Measurements from ENCODE around the gene CENPS.
"Not testable (repeated sequence)": the region's sequence is repeated elsewhere in the genome, so short reads cannot be mapped to it uniquely, and the experiment has no call there.

The CENPS gene

DNA sequence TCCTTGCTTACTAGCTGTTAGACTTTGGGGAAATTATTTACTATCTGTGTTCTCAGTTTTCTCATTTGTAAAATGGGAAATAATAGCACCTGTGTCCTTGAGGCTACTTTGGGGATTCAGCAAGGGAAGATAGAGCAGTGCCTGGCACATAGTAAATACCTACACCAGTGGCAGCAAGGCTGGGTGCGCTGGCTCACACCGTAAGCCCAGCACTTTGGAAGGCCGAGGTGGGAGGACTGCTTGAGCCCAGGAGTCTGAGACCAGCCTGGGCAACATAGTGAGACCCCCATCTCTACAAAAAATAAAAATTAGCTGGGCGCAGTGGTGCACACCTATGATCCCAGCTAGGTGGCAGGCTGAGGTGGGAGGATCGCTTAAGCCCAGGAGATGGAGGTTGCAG is 8.6 kb upstream of the CENPS start:
- no peak for DNase-seq

DNA sequence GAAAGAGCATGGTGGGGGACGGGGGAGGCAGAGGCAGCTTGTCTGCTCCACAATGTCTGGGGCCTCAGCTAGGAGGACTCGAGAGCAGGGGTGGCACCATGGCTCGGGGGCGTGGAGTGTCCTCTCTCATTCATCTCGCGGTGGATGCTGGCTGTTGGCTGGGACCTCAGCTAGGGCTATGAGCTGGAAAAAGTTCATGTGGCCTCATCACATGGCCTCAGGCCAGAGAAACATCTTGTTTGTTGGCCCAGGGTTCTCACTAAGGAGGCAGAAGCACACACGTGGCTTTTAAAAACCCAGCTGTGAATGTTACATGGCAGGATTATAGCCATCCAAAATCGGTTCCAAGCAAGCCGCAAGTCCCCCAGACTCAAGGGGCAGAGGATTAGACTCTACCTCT is 6.2 kb upstream of the CENPS start:
- no peak for DNase-seq

GRCh38 chr1:10424651-10425050 is 5.6 kb upstream of the CENPS start:
- no peak for DNase-seq

DNA sequence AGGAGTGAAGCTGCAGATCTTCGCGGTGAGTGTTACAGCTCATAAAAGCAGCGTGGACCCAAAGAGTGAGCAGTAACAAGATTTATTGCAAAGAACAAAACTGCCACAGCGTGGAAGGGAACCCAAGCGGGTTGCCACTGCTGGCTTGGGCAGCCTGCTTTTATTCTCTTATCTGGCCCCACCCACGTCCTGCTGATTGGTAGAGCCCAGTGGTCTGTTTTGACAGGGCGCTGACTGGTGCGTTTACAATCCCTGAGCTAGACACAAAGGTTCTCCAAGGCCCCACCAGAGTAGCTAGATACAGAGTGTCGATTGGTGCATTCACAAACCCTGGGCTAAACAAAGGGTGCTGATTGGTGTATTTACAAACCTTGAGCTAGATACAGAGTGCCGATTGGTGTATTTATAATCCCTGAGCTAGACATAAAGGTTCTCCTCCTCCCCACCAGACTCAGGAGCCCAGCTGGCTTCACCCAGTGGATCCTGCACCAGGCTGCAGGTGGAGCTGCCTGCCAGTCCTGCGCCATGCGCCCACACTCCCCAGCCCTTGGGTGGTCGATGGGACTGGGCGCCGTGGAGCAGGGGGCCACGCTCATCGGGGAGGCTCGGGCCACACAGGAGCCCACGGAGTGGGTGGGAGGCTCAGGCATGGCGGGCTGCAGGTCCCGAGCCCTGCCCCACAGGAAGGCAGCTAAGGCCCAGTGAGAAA is 4.3 kb upstream of the CENPS start:
- DNase-seq: not testable (repeated sequence)

DNA sequence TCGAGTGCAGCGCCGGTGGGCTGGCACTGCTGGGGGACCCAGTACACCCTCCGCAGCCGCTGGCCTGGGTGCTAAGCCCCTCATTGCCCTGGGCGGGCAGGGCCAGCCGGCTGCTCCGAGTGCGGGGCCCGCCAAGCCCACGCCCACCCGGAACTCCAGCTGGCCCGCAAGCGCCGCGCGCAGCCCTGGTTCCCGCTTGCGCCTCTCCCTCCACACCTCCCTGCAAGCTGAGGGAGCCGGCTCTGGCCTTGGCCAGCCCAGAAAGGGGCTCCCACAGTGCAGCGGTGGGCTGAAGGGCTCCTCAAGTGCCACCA is 3.7 kb upstream of the CENPS start:
- not testable (repeated sequence) for DNase-seq

DNA sequence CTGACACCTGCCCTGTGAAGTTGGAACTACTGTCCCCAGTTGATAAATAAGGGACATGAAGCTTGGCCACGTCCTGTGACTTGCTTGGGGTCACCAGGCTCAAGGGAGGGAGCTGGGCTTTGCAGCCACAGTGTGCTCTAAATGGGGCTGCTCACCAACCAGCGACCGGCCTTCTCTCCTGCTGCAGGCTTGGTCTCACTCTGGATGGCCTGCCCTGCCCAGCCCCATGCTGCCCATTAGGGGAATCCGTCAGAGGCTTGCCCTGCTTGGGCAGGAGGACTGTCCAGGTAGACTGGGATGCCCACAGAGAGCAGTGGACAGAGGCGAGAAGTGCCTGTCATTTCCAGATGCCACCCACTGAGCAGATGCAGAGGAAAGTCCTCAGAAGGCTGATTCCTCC is 1.2 kb upstream of the CENPS start:
- DNase-seq: no peak

DNA sequence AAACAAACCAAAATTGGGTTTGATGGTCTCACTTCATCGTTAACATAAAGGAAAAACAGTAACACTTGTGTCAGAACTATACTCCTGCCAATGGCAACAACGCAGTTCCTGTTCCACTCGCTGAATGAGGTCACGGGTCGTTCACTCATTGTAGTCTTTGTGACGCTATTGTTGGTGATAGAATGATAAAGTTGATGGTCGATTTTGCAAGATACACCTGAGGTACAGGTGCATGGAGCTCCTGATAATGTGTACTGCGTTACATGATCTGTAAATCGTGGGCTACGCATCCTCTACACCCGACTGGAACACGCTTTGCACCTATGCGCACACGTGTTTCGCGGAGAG is 391 bp upstream of the CENPS start:
- no peak for DNase-seq

- no peak for DNase-seq
Measured at GRCh38 chr1:10431070-10431730, 967 bp downstream of the CENPS start.

DNA sequence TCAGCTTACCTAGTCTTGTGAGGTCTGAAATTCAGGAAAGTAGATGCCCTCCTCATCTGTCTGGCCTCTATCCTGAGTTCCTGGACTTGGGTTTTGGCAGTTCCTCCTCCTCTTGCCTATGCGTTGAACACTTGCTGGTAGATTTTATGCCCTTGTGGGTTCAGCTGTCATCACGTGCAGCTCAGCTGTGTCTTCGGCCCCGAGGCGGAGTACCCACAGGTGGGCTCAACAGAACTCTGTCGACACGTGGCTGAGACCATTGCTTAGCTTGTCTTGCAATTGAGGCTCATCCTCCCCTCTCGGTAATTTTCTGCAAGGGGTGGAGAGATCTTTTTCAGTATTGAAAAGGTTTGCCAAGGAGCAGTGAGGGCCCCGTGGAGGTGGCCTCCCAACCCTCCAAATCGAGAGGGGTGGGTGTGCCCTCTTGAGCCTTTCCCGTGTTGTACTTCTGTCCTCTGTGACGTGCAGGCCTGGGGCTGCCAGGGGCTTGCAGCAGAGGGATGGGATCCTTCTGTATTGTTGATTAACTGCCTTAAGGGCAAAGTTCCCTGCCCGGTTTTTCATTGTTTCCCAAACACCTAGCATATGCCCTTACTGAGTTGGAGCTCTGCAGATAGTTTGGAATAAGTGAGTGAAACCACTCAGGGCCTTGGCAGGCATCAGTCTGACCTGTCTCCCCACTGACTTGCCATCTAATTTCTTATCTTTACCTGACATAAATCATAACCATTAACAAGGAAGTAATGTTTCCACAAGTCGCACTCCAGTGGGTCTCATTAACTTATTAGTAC is 2.9 kb downstream of the CENPS start:
- DNase-seq: no peak

- DNase-seq: no peak
Measured at GRCh38 chr1:10433790-10434189, 3.6 kb downstream of the CENPS start.

DNA sequence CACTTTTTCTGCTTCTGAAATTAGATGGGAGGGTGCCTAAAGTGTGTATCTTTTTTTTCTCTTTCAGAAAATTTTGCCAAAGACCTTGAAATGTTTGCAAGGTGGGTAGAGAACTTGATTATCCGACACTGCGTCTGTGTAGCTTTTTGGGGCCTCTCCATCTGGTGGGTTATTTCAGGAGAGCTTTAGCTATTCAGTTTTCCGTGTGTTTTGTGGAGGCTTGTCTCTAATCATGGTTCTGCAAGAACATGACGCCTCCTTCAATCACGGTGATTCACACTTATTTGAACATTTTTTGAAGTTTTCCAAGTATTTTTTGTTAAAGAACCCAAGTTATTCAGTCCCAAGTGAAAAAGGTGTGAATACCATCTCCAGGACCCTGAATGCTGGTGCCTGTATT is 4.4 kb downstream of the CENPS start:
- DNase-seq: no peak

- DNase-seq: no peak
Measured at GRCh38 chr1:10437052-10437451, 6.8 kb downstream of the CENPS start.

GRCh38 chr1:10438677-10439163 is 8.5 kb downstream of the CENPS start:
- no peak for DNase-seq

GRCh38 chr1:10440305-10440704 is 10.1 kb downstream of the CENPS start:
- DNase-seq: no peak

DNA sequence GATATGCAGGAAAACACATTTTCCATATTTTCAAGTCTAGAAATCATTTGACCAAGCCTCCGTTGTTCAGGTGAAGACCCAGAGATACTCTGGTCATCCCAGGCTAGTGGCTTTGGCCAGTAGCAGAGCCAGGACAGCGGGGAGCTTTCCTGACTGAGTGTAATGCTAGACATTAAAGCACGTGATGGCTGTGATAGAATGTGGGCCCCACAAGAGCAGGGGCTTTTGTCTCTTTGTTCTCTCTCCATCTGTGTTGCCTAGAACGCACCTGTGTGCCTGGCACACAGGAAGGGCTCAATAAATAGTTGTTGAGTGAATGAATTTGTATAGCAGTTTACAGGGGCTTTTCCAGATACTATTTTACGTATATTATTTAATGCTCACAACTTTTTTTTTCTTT is 10.6 kb downstream of the CENPS start:
- DNase-seq: no peak

DNA sequence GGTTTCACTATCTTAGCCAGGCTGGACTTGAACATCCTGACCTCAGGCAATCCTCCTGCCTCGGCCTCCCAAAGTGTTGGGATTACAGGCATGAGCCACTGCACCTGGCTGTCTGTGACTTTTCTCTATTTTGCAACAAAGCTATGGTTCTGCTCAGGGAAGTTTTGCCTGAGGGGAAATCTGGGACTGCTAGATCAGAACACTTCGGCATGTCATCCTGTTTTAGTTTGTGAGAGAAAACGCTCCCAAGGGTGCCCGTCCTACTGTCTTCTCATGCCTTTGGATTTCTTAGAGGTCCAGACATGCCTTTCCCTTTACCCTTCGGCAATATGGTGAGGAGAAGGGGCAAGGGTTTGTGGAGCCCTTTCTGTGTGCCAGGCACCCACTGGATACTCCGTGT is 14.0 kb downstream of the CENPS start:
- DNase-seq: no peak

- no peak for DNase-seq
Measured at GRCh38 chr1:10444795-10445397, 14.7 kb downstream of the CENPS start.

DNA sequence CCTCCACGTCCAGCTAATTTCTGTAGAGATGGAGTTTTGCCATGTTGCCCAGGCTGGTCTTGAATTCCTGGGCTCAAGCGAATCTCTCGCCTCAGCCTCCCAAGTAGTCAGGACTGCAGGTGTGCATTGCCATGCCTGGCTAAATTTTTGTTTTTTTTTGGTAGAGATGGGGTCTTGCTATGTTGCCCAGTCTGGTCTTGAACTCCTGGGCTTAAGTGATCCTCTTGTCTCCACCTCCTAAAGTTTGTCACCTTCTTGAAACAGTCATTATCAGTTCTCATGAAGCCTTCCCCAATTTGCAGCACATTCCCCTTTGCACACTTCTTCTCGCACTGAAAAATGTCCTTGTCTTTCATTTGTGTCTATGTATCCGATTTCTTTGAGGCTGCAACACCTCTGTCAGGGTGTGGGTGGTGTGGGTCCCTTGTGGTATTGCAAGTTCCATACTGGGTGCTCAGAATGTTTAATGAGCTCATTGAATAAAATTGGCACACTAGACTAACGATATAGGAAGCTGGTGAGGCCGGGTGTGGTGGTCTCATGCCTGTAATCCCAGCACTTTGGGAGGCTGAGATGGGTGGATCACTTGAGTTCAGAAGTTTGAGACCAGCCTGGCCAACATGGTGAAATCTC is 16.7 kb downstream of the CENPS start:
- DNase-seq: no peak

DNA sequence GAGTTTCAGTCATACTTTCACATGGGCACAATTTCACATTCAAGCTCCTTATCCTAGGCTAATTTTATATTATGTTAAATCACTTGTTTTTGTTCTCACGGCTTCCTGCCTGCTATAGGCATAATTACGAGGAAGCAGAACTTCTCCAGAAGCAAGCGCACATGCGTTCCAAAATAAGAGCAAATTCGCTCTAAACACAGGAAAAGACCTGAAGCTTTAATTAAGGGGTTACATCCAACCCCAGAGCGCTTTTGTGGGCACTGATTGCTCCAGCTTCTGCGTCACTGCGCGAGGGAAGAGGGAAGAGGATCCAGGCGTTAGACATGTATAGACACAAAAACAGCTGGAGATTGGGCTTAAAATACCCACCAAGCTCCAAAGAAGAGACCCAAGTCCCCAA is 19.5 kb downstream of the CENPS start, which contains the start of gene CORT:
TSS of gene CORT (plus strand) at position 281 of the 400 bp plus-strand sequence. CDS start 193 bp downstream, outside the sequence.
- DNase-seq: no peak

- DNase-seq: no peak
Measured at GRCh38 chr1:10450156-10450814, 20.1 kb downstream of the CENPS start.

DNA sequence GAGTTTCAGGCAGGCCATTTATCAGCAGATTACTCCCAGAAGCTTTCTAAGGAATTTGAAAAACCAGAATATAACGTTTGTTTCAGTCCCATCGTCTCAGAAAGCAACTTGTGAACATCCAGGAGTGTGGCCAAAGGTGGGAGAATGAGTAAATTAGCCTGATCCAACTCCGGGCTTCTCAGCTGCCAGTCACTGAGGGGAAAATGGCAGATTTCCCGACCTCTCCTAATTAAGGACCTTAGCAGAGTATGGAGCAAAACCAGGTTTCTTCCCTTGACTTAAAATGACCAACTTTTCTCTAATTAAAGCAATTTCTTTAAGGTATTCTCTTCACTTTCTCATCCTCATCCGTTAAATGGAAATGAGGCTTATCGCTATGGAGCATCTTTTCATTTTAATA is 20.6 kb downstream of the CENPS start:
- DNase-seq: no peak

DNA sequence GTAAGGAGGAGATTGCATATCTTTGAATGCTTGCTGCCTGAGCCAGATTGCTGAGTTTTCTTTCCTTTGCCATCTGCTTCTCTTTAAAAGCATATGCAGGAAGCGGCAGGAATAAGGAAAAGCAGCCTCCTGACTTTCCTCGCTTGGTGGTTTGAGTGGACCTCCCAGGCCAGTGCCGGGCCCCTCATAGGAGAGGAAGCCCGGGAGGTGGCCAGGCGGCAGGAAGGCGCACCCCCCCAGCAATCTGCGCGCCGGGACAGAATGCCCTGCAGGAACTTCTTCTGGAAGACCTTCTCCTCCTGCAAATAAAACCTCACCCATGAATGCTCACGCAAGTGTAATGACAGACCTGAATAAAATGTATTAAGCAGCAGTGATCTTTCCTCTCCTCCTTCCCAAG is 21.1 kb downstream of the CENPS start:
- DNase-seq: no peak

GRCh38 chr1:10456048-10456447 is 25.8 kb downstream of the CENPS start:
- DNase-seq: no peak

Data from GDM1 (cell line).